ENCODE measurements around the gene C8A.

Gene C8A

DNA sequence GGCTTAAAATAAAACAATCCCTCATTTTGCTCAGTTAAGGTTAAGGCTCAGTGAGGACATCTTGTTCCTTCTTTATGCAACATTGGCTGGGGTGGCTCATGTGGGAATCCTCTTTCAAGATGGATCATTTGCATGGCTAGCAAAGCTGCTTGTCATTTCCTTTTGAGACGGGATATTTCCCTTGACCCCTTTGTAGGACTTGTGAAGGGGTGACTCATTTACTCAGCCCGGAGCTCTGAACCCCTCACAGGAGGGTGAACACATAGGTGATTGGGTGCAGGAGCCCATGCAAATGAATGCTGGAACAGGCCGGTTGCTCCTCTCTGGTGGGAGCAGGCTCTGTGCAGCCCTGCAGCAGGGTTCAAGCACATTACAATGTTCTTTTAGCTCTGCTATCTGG is 15.8 kb upstream of the C8A start:
- no peak for DNase-seq

DNA sequence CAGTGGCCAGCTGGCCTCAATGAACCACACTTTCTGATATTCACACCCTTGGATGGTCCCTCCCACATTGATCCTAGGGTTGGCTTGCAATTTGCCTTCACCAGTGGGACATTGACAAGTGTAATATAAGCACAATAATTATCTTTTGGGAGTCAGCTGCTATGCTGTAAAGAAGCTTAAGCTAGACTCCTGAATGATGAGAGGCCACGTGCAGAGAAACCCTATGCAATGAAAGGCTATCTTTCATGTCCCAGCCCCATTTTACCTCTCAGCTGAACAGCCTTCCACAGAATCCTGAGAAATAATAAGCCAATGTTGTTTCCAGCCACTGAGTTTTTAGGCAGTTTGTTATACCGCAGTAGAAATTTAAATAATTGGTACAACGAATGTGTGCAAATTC is 11.1 kb upstream of the C8A start:
- DNase-seq: no peak

DNA sequence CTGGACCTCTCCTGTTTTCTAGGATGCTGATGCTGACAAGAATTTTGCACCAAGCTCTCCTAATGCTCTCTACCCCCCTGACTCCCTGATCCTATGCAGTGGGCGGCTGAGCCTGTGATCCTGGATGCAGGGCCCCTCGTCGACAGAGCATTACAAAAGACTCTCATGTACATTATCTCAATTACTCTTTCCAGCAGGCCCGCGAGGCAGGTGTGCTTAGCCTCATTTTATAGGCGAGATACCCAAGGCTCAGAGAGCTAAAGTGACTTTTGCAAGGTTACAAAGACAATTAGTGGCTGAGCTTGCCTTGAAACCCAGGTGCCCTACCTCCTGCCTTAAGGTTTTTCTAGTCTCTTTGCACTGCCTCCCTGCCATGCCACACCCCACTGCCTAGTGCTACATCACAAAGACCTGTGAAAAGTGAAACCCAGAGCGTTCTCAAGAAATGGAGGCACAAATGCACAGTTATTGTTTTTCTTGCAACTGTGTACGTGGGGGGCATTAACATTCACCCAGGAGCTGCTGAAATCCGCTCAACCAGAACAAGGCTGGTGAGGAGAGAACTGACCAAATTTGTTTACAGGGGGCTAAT is 10.0 kb upstream of the C8A start:
- DNase-seq: no peak

DNA sequence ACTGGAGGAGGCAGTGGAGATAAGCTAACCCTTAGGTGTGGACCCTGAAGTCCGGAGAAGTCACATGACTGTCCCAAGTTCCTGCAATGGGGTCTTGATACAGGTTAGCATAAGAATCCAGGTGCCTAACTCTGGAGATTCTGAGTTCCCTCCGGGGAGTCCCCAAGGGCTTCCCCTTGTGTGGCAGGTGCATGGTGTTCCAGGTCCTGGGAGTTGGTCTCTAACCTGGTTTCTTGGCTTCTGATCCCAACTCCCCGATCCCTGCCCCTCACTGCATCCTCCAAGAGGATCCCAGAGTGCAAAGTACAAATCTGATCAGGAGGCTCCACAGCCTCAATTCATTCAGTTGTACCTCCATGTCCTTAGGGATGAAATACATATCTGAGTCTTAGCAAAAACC is 9.3 kb upstream of the C8A start:
- no peak for DNase-seq

DNA sequence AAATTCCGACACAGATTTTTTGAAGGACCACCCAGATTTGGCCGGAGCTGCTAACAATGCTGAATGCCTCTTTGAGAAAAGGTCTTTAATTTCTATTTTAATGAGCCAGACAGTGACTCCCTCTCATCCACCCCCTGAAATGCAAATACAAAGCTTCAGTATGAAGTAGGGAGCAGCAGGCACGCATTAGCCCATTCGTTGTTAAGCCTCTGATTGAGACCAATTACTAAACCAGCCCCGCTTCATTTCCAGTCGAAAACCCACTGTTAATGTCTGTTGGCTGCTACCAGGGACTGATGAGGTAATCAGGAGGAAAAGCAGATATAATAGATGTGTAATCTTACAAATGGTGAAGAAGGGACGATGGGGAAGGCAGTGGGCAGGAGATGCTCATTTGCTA is 4.8 kb upstream of the C8A start:
- no peak for DNase-seq

DNA sequence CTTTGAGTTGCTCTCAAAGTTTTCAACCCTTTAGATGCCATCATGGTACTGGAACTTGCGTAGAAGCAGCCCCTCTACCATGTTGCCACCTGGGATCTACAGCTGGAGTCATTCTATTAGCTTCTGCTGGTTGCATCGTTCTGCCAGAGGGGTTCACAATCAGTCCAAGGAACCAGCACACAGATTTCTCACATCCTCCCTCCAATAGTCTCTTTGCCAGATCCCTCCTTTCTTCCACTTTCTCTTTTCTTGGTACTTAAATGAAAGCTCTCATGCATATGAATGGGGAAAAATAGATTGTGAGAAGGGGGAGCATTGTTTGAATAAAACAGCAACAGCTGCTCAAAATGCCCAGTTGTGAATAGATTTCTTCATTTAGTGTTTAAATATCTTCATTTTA is 4.2 kb upstream of the C8A start:
- no peak for DNase-seq

DNA sequence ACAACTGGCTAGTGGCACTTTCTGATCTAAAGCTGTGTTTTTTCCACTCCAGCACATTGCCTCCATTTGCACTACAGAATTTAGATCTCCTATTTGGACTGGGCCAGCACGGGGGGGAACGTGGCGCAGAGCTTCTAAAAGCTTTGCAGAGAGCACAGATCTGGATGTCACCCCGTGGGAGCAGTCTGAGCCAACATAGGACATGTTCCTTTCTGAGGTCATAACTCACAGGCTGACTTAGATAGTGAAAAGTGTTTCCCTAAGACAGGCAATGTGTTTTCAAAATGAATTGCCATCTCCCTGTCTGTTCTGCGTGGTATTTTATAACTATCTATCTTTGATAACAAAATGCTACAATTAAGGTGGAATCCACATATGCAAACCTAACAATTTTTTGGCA is 3.7 kb upstream of the C8A start:
- no peak for DNase-seq

DNA sequence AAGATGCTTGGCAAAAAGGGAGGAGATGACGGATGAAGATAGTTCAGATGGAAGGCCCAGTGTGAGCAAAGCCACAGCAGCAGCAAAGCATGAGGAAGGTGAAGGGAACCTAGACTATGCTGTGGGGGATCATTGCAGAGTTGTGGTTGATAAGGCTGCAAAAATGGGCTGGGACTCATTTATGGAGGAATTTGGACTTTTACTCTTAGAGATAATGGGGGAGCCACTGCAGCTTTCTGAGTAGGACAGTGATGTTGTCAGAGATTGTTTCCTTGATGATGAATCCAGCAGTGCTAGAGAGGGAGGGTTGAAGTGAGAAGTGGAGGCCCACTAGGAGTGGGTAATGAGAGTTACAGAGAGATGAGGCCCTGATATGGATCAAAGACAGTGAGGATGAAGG is 2.1 kb upstream of the C8A start:
- no peak for DNase-seq

DNA sequence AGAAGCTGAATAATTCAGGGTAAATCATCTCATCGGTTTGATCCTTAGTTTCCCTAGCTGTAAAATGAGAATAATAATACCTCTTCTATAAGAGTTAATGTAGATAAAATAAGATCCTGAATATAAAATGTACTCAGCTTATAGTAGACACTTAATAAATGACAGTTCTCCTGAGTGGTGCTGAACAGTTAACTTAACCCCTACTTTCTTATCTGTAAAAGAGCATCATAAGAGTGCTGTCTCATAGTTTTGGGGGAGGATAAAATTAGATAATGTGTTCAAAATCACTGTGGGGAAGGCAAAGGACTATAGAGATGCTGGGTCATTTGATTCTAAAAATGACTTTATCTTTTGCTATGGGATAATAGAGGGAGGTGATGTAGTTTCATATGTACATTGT is 593 bp downstream of the C8A start:
- DNase-seq: no peak

DNA sequence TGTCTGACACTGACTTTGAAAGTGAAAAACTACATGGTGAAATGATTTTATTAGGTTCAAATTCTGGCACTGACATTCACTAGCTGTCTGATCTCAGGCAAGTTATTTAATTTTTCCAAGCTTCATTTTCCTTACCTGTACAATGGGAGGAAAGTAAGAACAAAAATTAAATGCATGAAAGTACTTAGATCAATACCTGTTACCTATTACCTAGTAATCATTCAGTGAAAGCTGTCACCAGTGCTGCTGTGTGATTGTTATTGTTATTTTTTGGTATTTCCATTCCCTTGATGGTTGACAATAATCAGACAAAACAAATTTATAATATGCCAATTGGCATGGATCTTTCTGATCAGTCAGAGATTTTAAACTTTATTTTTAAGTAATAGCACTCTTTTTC is 1.6 kb downstream of the C8A start:
- DNase-seq: no peak

DNA sequence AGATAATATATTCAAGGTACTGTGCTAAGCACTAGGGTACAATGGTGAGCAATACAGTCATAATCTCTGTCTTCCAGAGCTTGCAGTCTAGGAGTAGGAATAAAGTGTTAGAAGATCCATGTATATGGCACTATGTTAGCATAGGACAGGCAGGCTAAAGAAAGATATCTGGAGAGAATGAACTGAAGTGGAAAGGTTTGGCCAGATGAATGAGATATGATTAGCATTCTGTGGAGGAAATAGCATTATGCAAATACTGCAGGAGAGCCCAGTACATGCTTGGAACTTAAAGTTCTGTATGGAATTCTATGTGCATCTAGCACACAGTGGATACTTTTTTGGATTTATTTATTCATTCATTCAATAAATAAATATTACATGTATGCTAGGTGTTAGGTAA is 4.7 kb downstream of the C8A start:
- no peak for DNase-seq

DNA sequence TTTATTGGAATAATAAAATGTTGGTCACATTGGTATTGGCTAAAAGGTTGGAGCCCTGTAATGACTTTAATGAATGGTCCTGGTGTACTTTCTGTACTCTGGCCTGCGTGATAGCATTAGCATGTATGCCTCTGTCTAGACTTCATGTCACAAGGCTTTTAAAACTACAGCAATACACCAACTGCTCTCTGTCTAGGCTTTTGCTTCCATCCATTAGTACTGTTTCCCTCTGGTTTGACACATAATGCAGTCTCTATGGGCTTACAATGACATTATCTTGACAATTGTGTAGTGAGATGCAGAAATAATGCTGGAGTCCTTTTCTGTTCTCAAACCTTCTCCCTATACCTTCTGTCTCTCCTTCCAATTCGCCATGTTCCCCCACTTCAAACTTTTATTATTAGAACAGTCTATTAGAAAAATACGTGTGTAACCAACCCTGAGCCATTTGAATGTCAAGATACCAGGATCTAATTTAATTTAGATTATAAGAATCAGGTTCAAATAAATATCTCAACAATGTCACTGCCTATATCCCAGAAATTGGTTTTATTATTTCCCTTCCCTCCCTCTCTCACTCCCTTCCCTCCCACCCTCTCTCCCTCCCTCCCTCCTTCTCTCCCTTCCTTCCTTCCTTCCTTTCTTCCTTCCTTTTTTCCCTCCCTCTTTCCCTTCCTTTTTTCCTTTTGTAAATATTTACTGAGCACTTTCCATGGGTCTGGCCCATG is 8.8 kb downstream of the C8A start:
- DNase-seq: no peak

DNA sequence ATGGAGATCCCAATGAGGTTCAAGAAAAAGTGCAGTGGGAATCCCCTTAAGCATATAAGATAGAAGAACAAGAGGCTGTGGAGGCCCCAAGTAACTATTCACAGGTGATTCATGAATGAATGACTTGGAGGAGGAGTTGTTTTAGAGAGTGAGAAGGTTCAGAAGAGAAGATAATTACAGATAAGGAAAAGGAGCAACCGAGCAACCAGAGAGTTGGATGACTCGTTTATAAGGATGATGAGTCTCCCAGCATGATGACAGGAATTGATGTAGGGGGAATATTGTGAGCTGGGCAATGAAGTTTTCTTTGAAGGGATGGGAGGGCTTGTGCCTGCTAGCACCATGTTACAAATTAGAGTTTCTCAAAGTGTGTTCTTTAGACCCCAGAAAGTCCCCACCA is 9.8 kb downstream of the C8A start:
- no peak for DNase-seq

DNA sequence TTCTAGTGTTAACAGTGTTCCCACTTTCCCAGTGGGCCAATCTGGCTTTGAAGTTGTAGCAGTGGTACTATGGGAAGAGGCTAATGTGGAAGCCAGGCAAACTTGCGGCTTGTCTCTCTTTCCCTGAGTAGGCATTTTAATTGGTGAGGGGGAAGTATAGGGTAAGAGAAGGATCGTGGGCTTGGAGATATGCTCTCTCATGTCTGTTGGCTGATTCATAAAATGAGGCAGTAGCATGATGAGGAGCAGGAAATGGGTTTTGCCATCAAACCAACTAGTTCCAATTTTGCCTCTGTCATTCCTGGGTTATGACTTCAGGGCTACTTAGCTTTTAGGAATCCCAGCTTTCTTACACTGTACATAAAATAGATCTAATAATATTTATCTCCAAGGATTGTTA is 12.1 kb downstream of the C8A start:
- no peak for DNase-seq

DNA sequence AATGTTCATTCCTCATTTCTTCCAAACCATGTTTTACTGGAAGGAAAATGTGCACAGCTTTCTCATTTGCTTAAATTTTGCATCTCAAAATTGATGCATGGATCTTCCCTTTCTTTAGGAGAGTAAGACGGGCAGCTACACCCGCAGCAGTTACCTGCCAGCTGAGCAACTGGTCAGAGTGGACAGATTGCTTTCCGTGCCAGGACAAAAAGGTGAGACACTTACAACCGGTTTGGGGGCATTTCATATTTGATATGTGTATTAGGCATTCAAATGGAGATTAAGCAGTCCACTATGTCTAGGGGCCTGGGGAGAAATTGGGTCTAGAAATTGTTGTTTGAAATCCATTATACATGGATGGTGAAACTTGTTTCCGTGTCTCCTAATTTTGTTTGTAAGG is 12.9 kb downstream of the C8A start:
- DNase-seq: no peak

DNA sequence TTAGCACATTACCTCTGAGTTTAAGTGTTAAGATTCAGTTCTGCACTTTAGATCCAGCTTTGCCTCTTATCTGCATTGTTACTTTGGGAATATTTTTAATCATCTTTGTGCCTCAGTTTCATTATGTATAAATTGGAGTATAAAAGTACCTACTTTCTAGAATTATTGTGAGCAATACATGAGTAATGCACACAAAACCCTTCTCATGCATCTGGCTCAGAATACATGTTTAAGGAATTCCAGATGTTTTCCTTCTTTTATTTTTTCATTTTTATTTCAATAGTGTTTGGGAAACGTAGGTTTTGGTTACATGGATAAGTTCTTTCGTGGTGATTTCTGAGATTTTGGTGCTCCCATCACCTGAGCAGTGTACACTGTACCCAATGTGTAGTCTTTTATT is 14.2 kb downstream of the C8A start:
- no peak for DNase-seq

DNA sequence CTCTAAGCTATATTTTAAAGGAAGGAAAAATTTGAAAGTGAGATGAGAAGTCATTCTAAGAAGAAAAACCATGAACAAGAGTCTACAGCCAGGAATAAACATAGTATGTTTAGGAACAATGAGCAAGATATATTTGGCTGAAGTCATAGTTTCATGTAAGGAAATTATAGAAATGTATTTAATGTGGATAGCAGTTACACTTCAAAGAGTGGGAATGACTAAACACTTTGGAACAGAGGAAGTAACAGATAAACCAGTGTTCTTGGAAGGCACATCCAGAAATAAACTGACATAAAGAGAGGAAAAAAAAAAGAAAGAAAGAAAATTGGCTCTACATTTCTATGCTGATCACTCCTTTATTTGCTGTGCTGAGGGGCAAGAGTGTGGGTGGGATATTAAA is 18.0 kb downstream of the C8A start:
- DNase-seq: no peak

DNA sequence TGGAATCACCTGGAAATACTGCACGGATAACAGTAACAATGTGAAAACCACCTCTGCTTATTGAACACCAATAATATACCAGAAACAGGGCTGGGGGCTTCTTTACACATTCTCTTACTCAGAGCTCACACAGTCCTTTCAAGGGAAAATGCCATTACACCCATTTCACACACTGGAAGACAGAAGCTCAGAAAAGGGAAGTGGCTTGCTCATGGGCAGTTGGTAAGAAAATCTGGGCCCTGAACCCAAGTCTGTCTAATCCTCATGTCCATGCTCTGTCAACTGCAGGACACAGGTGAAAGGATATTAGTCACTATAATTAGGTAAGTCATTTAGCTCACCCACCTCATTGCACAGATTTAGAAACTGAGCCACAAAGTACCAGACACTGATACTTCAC is 18.6 kb downstream of the C8A start:
- no peak for DNase-seq

DNA sequence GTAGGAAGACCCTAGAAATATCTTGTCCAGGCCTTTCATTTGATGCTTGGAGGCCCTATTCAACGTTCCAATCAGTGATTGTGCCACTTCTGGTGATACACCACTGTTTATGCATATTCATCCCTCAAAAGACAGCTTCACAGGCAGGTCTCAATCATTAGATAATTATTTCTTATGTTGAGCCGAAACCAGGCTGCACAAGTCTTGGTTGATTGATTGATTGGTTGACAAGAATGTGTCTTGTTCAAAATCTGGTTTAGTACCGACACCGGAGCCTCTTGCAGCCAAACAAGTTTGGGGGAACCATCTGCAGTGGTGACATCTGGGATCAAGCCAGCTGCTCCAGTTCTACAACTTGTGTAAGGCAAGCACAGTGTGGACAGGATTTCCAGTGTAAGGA is 20.1 kb downstream of the C8A start:
- DNase-seq: no peak

DNA sequence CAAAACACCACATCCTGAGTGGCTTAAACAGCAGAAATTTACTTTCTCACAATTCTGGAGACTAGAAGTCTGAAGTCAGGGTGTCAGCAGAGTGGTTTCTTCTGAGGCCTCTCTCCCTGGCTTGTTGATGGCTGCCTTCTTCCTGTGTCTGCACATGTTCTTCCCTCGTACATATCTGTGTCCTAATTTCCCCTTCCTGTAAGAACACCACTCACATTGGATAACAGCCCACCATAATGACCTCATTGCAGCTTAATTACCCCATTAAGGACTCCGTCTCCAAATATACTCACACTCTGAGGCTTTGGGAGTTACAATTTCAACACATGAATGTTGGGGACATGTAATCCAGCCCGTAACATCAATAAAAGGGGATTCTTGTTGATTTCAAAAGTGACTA is 23.4 kb downstream of the C8A start:
- DNase-seq: no peak

DNA sequence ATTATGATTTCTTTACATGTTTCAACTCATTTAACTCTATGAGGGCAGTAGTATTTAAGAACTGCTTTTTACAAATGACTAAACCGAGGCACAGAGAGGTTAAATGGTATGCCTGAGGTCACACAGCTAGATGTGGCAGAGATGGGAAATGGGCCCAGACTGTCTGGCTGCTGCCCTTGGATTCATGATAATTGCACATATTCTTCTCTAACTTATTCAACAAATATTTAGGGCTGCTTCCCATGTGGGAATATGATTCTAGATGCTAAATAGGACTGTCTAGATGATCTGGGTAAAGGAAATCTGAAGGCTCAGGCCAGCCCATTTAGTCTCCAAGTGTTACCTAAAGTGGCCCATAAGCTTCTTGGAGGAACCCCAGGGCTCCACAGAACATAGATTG is 26.2 kb downstream of the C8A start:
- DNase-seq: no peak

DNA sequence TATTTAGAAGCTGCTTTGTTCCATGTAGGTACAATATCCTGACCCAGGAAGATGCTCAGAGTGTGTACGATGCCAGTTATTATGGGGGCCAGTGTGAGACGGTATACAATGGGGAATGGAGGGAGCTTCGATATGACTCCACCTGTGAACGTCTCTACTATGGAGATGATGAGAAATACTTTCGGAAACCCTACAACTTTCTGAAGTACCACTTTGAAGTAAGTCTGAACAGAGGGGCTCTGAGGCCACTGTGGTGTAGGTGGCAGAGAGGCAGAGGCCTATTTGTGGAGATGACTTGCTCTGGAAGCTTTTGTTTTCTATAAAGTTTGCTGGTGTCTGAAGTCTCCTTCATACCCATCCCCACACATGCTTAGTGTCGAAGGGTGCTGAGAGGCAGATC is 26.8 kb downstream of the C8A start:
- no peak for DNase-seq

DNA sequence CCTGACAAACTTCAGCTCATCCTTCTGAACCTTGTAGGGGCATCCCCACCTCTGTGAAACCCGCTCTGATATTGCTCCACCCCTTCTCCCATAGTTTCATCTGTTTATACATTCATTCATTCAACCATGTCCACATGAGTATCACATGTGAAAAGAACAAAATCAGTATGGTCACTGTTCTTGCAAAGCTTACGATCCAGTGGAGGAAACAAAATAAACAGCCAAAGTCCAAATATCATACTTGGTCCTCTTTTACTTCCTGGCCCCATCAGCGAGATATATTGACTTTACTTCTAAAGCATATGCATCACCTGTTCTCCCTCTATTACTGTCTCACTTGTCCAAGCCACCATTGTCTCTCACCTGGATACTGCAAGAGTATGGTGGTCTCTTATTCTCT is 35.6 kb downstream of the C8A start:
- DNase-seq: no peak

DNA sequence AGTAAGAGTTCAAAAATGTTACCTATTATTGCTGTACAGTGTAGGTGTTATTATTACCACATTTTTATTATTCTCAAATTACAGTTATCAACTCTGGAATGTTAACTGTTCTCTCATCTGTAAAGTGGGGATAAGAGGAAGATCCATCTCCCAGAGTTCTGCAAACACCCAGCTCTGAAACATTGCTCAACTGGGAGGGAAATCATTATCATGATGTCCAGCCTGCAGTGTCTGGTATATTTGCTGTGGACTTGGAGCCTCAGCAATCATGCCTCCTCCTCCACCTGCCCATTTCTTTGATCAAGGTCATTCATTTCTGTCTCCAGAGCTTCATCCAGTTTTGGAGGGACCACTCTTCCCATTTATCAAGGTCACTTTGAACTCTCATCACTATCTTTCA is 39.4 kb downstream of the C8A start:
- no peak for DNase-seq

Measured in activated CD4-positive, alpha-beta T cell treated with anti-CD3 and anti-CD28 coated beads for 1 hour (primary cell).